ENCODE results near the gene FDXR. TPM values are rescaled to one million over a fixed set of nuclear protein-coding genes. Genes with fewer than 3 reads are reported as not detected.

FDXR gene
- total RNA-seq, 3 donors from 2014 or later = 6.1 to 12.0 (median 7.0) TPM

- no peaks in the 10 kb centered on the region for H3K36me3 Mint-ChIP-seq (ENCODE audit: insufficient read depth)
- no peak for ATAC-seq
Measured at GRCh38 chr17:74883241-74883745, 10.5 kb upstream of the FDXR start.

DNA sequence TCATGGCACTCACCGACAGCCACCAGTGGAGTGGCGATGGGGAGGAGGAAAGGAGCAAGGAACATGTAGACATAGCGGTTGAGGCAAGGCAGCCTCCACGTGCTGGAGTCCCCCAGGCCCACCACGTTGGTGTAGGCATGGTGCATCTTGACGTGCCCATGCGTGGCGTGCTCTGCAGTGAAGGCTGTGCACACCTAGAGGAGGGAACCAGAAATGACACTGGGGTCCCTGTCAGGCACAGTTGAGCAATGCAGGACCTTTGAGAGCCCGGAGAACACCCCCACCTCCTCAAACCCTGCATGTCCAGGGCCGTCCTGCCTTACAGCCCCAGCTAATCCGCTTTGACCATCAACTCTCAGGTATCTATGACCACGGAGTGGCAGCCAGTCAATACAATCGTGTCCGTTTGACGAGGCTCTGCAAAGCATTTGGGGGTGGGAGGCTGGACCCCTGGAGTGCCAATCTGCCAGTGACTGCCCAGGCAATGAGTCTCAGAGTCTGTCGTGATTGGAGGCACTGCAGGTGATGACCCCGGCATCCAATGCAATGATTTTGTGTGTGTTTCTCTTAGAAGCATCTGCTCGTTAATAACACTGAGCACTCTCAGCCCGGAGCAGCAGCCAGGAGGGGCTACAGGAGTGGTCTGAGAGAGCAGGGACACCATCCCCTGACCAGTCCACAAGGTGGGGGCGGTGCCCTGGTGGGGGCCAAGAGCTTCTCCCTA, 9.9 kb upstream of the FDXR start:
- H3K9me3 Mint-ChIP-seq = no peaks in the 10 kb centered on the region
- no peak for ATAC-seq
- no peak overlapping the region for H3K4me3 Mint-ChIP-seq
- H3K4me1 Mint-ChIP-seq (ENCODE audit: low read depth) = no peaks in the 10 kb centered on the region
- DNase-seq = no peak
- H3K36me3 Mint-ChIP-seq (ENCODE audit: insufficient read depth) = no peaks in the 10 kb centered on the region
- peaks cover 22% of the 10 kb centered on the region for H3K27me3 Mint-ChIP-seq (ENCODE audit: low read depth)

More at GRCh38 chr17:74883241-74883745, 10.5 kb upstream of the FDXR start:
- no peaks in the 10 kb centered on the region for H3K9me3 Mint-ChIP-seq
- H3K4me1 Mint-ChIP-seq (ENCODE audit: low read depth) = no peaks in the 10 kb centered on the region
- no peak for DNase-seq
- no peak overlapping the region for H3K4me3 Mint-ChIP-seq
- H3K27me3 Mint-ChIP-seq (ENCODE audit: low read depth) = peaks cover 22% of the 10 kb centered on the region

DNA sequence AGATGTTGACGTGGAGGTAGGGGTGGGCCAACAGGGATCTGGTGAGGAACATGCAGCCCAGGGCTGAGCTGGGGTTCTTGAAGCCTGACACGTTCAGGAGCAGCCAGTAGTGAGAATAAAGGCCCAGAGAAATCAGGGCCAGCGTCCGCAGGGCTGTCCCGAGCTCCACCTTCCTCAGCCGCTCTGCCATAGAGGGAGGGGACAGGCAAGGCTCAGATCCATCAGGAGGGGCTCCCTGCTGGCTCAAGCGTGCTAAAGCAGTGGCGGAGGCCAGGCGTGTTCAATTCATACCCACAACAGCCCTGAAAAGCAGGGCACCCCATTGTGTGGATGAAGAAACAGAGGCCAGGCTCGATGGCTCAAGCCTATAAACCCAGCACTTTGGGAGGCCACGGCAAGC, 8.3 kb upstream of the FDXR start:
- DNase-seq (no peak), ATAC-seq (no peak)
- no peaks in the 10 kb centered on the region for H3K9me3 Mint-ChIP-seq
- H3K4me3 Mint-ChIP-seq = no peak overlapping the region
- no peaks in the 10 kb centered on the region for H3K36me3 Mint-ChIP-seq (ENCODE audit: insufficient read depth)
- H3K4me1 Mint-ChIP-seq (ENCODE audit: low read depth) = no peaks in the 10 kb centered on the region
- H3K27me3 Mint-ChIP-seq (ENCODE audit: low read depth) = peaks cover 16% of the 10 kb centered on the region

DNA sequence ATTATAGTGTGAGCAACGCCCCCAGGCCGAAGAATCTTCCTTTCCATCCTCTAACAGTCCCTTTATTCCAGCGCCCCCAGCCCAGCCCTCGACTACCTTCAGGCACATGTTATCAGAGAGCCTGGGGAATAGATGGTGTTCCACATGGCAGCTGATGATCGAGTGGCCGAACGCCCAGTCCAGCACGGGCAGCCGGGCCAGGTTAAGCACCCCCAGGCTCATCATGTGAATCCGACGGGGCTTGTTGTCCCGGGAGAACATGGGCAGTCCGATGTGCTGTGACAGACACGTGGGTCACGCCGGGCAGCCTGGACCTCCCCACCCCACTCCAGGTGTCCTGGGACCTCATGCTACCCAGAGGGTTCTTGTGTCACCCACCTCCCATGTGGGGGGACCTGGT, 6.5 kb upstream of the FDXR start:
- Mint-ChIP-seq H3K27me3 (ENCODE audit: low read depth) (peaks cover 8% of the 10 kb centered on the region), H3K9me3 (no peaks in the 10 kb centered on the region), H3K4me3 (no peak overlapping the region), H3K36me3 (ENCODE audit: insufficient read depth) (no peaks in the 10 kb centered on the region), H3K4me1 (ENCODE audit: low read depth) (no peaks in the 10 kb centered on the region)
- DNase-seq (no peak), ATAC-seq (no peak)

- peaks cover 8% of the 10 kb centered on the region for H3K27me3 Mint-ChIP-seq (ENCODE audit: low read depth)
- H3K4me1 Mint-ChIP-seq (ENCODE audit: low read depth) = peaks cover 3% of the 10 kb centered on the region
- H3K4me3 Mint-ChIP-seq = no peak overlapping the region
- ATAC-seq (no peak), DNase-seq (no peak)
- H3K36me3 Mint-ChIP-seq (ENCODE audit: insufficient read depth) = no peaks in the 10 kb centered on the region
- H3K9me3 Mint-ChIP-seq = no peaks in the 10 kb centered on the region
Measured at GRCh38 chr17:74878658-74879057, 5.9 kb upstream of the FDXR start.

DNA sequence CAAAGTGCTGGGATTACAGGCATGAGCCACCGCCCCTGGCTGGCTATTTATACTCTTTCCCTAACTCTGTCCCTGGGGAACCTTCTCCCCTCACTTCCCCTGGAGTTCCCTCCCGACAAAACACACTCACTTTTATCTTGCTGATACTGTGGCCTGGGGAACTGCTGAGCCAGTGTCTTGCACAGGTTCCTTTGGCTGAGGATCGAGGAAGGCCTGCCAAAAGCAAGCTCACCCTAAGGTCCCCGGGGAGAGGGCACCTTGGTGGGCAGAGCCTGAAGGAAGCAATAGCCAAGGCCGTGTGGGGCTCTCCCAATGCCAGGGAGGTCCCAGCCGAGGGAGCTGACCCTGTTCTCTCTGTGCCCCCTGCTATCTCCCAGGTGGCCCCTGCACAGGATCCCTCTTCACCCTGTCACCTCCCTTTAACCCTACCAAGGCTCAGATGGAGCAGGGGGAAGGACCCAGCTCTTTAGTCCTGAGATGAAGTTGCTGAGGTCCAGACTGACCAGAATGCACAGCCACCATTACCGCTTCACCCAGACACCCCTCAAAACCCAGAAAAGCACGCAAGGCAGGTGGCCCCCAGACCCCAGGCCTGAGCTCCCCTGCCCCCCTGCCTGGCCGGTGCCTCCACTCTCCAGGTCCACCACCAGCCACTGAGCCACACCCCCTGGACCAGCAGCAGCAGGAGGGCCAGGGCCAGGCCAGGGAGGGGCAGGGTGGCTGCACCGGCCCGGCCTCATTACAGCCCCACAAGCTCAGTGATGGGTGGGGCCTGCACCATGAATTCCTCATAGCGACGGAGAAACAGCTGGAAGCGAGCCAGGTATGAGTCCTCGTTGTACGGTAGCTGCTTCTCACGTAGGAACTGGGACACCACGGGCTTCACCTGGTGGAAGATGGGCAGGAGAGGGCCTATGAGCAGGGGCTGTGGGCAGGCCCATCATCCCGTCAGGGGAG, 5.1 kb upstream of the FDXR start:
- Mint-ChIP-seq H3K4me3 (no peak overlapping the region), H3K9me3 (no peaks in the 10 kb centered on the region), H3K27me3 (ENCODE audit: low read depth) (peaks cover 4% of the 10 kb centered on the region), H3K36me3 (ENCODE audit: insufficient read depth) (no peaks in the 10 kb centered on the region), H3K4me1 (ENCODE audit: low read depth) (peaks cover 5% of the 10 kb centered on the region)
- ATAC-seq = no peak
- no peak for DNase-seq

- no peak for DNase-seq
- Mint-ChIP-seq H3K4me3 (no peak overlapping the region), H3K27me3 (ENCODE audit: low read depth) (peaks cover 2% of the 10 kb centered on the region), H3K36me3 (ENCODE audit: insufficient read depth) (no peaks in the 10 kb centered on the region), H3K9me3 (no peaks in the 10 kb centered on the region), H3K4me1 (ENCODE audit: low read depth) (peaks cover 19% of the 10 kb centered on the region)
- ATAC-seq = no peak
Measured at GRCh38 chr17:74875977-74876593, 3.3 kb upstream of the FDXR start.

GRCh38 chr17:74875155-74875976, 2.6 kb upstream of the FDXR start:
- Mint-ChIP-seq H3K4me1 (ENCODE audit: low read depth) (peaks cover 19% of the 10 kb centered on the region), H3K9me3 (no peaks in the 10 kb centered on the region), H3K27me3 (ENCODE audit: low read depth) (no peaks in the 10 kb centered on the region), H3K36me3 (ENCODE audit: insufficient read depth) (no peaks in the 10 kb centered on the region), H3K4me3 (no peak overlapping the region)
- DNase-seq (no peak), ATAC-seq (no peak)

GRCh38 chr17:74874615-74875037, 1.8 kb upstream of the FDXR start:
- Mint-ChIP-seq H3K27me3 (ENCODE audit: low read depth) (no peaks in the 10 kb centered on the region), H3K4me3 (peak overlapping the region; percentile 16), H3K9me3 (no peaks in the 10 kb centered on the region), H3K4me1 (ENCODE audit: low read depth) (peaks cover 19% of the 10 kb centered on the region), H3K36me3 (ENCODE audit: insufficient read depth) (no peaks in the 10 kb centered on the region)
- DNase-seq (no peak), ATAC-seq (no peak)

- DNase-seq = no peak
- Mint-ChIP-seq H3K36me3 (ENCODE audit: insufficient read depth) (no peaks in the 10 kb centered on the region), H3K27me3 (ENCODE audit: low read depth) (no peaks in the 10 kb centered on the region), H3K9me3 (no peaks in the 10 kb centered on the region), H3K4me1 (ENCODE audit: low read depth) (peaks cover 19% of the 10 kb centered on the region), H3K4me3 (peak overlapping the region; percentile 88)
- ATAC-seq = no peak
Measured at GRCh38 chr17:74873874-74874614, 1.2 kb upstream of the FDXR start.

GRCh38 chr17:74873037-74873873, 461 bp upstream of the FDXR start:
- H3K36me3 Mint-ChIP-seq (ENCODE audit: insufficient read depth) = no peaks in the 10 kb centered on the region

GRCh38 chr17:74871356-74872076, 1.3 kb downstream of the FDXR start:
- no peak for DNase-seq
- ATAC-seq = no peak
- no peaks in the 10 kb centered on the region for H3K9me3 Mint-ChIP-seq
- H3K36me3 Mint-ChIP-seq (ENCODE audit: insufficient read depth) = no peaks in the 10 kb centered on the region
- no peaks in the 10 kb centered on the region for H3K27me3 Mint-ChIP-seq (ENCODE audit: low read depth)
- H3K4me1 Mint-ChIP-seq (ENCODE audit: low read depth) = peaks cover 19% of the 10 kb centered on the region
- peak overlapping the region; percentile 58 for H3K4me3 Mint-ChIP-seq

More at GRCh38 chr17:74873037-74873873, 461 bp upstream of the FDXR start:
- Mint-ChIP-seq H3K9me3 (no peaks in the 10 kb centered on the region), H3K4me1 (ENCODE audit: low read depth) (peaks cover 19% of the 10 kb centered on the region), H3K27me3 (ENCODE audit: low read depth) (no peaks in the 10 kb centered on the region), H3K4me3 (peak overlapping the region; percentile 88)
- ATAC-seq (peak; percentile 97 to 98), DNase-seq (peak; percentile 99)
